Measurements from ENCODE around the gene EHMT1.

Gene EHMT1

DNA sequence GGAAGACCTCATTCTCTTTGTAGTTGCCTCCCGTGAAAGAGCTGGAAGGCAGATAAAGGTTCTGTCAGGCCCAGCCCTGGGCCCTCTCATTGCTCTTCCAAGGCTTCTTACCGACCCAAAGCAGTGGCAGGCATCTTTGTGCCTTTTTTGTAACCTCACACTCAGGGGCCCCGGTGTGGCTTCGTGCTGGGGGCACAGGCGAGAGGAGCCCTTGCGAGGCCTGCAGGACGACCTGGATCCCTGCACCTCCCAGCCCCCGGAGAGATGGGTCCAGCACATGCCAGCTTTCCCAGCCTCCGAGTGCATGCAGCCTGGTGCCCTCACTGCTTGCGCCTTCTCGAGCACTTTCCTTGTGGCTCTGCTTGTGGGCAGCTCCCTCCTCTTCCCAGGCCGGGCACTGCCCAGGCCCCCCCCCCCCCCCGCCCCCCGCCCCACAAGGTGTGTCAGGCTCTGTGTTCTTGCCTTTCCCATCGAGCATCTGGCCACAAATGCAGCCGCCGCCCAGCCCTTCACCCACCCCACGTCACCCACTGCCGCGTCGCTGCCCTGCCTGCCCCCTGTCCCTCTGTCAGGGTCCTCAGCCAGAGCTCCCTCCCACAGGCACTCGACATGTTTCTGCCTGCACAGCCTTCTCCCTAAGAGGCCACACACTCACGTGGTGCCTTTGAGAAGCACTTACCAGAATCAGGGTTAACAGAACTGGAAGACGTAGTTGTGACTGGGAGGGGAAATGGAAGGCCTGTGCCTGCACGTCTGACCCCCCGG is 195.0 kb downstream of the EHMT1 start:
- DNase-seq = no peak

DNA sequence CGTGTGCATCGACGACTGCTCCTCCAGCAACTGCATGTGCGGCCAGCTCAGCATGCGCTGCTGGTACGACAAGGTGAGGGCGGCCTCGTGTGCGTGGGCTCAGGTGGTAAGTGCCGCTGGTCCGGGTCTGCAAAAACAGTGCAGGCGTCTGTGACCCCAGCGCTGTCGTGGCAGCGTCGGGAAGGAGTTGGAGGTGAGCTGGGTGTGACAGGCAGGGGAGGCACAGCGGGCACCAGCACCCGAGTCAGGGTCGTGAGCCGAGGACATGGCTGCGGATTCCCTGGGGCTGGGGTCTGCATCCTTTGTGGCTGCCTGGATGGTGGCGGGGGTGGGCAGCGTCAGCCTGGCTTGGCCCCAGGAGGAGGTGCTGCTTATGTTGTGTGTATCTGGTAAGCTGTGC is 195.6 kb downstream of the EHMT1 start:
- DNase-seq = no peak

DNA sequence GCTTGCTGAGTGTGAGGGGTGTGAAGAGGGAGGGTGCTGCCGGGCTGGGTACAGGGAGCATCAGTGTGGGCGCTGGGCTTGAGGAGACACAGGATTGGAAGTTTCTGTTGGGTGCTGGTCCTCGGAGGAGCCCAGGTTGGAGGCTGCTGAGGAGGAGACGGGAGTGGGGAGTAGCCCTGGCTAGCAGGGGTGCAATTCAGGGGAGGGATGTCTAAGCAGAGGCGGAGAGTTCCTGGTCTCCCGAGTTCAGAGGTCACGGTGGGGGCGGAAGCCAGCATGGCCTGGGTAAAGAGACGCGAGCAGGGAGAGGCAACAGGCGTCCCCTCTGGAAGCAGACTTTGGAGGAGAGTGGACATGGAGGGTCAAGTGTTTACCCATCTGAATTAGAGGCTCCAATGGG is 196.0 kb downstream of the EHMT1 start:
- DNase-seq = no peak

DNA sequence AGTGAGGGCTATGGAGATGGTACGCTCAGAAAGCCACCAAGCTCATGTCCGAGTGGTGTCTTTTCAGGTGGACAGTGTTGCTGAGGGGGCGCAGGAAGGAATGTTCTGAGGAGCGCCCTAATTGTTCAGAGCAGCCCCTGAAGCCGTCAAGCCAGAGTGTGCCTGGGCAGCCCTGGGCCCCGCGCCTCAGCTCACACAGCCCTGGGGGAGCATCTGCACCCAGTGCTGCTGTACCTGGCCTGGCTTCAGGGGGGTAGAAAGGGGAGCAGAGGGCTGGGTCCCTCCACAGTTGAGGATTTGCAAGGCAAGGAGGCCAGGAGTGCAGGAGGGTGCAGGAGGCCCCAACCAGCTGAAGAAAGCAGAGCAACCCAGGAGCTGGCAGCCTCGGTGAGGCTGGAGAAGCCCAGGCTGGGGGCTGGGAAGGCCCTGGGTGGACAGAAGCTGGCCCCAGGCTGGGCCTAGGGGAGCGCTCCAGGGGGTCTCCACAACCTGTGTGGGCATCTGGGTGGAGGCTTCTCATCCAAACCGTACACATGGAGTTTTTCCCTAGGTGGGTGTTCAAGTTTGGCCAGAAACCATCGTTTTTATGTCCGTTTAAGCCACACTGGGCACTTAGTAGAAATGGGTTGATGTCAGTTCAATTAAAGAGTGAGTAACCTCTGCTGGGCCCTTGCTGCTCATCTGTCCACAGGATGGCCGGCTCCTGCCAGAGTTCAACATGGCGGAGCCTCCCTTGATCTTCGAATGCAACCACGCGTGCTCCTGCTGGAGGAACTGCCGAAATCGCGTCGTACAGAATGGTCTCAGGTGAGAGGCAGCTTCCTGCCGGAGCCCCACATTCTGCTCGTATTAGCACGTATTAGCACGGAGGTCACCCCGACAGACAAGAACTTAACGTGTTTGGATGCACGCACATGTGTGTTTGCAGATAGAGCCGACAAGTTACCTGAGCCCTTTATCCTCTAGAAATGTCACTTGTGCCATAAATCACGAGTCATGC is 196.8 kb downstream of the EHMT1 start:
- no peak for DNase-seq

DNA sequence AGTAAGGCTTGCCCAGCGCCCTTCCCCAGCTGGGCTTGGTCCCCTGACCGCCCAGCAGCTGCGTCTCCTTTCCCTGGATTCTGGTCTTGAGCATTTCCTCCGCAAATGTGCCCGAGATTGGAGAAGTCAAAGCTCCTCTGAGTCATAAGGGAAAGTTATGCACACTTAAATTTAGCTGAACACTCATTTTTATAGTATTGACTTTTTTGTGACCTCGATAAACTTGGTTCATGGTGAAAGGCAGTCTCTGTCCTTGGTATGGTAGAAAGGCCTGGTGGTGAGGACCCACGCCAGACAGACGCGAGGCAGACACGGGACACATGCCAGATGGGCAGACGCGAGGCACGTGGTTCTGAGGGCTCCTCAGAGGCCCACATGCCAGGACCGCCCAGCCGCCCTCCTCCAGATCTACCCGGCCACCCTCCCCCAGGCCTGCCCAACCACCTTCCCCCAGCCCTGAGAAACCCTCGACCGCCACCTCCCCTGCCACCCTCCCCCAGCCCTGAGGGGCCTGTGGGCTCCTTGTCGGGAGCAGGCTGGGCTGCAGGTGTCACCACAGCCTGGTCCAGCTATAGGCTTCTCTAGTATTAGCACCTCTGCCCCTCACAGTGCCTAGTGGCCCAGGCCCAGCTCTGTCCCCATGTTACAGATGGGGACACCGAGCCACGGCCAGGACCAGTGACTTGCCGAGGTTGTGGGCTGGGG is 197.9 kb downstream of the EHMT1 start:
- no peak for DNase-seq

DNA sequence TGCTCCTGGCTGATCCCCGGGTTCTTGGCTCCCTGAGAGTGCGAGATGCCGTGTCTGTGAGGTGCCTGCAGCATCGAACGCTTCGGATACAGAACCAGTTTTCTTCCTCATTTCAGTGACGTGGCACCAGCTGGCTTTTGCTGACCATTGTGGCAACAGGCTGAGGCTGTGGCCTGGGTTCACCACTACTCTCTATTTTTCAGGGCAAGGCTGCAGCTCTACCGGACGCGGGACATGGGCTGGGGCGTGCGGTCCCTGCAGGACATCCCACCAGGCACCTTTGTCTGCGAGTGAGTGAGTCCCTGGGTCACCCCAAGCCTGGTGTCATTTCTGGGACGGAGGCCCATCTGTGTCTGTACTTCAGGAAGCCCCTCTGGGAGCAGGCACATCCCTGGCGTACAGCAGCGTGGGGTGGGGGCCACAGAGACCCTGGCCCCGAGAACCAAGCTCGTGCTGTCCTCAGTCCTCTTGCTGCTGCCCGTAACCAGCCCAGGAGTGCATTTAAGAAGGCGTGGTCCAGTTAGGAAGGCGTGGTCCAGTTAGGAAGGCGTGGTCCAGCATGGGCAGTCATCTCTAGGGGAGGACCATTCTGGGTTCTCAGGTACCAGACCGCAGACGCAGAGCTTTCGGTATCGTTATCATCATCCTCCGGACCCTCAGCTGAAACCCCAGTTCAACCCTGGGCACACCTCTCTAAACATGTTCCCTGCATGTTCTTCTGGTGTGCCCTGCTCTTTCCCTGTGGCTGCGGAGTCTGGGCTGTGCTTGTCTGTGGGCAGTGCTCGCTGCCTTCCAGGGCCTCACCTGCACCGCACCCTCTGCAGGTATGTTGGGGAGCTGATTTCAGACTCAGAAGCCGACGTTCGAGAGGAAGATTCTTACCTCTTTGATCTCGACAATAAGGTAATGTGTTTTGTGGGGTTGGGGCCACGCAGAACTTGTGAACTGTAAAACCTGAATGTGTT is 198.7 kb downstream of the EHMT1 start:
- DNase-seq = no peak

DNA sequence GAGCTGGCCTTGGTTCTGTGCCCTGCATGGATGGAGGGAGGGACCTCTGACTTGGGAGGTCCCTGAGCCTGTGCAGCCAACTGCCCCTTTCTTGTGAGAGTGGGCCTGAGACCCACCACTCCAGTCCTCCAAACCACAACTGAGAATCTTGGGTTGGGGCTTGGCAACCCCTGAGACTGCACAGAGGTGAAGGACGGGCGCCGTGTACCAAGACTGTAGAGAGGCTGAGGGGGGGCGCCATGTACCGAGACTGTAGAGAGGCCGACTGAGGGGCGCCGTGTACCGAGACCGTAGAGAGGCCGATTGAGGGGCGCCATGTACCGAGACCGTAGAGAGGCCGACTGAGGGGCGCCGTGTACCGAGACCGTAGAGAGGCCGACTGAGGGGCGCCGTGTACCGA is 199.5 kb downstream of the EHMT1 start:
- no peak for DNase-seq

DNA sequence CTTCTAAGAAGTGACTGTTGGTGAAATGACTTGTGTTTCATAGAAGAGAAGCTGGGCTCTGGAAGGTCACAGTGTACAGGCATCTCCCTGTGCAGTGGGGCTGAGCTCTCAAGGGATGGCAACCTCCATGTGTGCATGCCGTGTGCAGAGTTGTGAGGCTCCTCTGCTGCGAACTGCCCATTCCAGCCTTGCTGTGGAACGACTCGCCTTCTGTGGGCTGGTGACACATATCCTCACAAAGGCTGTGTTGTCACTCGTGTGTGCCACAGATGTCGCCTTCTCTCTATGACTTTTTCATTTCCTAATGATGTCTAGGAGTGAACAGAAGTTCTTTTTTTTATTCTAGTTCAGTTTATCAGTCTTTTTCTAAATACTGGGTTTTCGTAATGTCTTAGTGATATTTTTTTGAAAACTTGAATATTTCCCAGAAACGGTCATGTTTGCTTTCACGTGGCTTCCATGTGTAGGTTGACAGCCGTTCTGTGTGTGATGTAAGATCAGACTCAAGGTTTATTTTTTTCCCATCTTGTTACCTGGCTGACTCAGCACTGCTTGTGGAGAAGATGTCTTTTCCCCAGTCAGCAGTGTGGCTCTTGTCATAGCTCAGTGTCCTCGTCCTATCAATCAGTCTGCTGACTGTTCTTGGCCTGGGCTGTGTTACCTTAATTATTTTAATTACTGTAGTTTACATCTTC is 201.5 kb downstream of the EHMT1 start:
- no peak for DNase-seq

DNA sequence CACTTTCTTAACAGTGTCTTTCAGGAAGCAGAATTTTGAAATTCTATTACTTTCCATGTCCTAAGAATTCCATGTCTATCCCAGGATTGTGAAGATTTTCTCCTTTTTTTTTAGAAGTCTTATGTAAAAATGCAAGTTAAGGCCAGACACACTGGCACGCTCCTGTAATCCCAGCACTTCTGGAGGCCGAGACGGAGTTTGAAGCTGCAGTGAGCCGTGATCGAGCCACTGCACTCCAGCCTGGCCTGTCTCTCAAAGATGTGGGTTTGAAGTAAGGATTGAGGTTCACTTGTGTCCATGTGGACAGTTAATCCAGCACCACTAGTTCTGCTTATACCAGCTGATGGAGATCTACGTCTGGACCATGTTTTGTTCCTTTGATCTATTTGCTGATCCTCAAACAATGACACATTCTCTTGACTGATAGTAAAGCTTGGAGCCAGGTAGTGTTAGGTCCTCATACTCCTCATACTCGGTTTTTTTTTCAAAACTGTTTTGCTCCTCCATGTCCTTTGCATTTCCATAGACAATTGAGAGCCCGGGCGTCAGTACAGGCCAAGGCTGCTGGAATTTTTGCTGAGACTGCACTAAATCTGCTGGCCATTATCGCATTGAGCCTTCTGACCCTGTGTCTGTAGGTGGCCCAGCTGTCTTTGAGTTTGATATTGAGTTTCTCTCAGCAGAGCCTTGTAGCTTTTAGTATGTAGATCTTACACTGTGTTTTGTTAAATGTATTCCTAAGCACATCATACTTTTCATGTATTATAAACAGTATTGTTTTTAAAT is 205.4 kb downstream of the EHMT1 start:
- no peak for DNase-seq

DNA sequence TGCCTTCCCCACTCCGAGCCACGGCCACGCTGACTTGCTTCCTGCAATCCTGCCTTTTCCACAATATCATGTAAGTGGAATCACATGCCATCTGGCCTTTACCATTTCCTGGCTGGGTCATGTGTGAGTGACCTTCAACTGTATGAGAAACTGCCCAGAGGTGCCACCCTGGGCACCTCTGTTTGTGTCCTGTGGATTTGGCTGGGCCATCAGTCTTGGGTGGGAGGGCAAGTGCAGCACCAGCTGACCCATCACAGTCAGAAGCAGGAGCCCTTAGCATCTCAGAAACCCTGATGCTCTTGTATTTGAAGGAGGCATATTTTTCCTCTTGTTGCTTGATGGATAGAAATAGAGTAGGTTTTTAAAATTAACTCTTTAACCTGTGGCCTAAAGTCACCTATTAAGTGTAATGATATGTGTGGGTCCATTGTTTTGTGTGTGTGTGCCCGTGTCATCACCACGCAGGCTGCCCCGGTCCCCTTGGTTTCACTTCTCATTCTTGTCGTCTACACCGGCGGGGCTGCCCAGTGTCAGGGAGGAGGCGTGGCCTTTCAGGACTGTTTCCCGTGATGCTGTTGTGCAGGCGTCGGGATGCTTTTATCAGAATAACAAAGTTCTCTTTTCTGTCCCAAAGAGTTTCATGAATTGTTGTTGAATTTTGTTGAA is 206.7 kb downstream of the EHMT1 start:
- DNase-seq = no peak

DNA sequence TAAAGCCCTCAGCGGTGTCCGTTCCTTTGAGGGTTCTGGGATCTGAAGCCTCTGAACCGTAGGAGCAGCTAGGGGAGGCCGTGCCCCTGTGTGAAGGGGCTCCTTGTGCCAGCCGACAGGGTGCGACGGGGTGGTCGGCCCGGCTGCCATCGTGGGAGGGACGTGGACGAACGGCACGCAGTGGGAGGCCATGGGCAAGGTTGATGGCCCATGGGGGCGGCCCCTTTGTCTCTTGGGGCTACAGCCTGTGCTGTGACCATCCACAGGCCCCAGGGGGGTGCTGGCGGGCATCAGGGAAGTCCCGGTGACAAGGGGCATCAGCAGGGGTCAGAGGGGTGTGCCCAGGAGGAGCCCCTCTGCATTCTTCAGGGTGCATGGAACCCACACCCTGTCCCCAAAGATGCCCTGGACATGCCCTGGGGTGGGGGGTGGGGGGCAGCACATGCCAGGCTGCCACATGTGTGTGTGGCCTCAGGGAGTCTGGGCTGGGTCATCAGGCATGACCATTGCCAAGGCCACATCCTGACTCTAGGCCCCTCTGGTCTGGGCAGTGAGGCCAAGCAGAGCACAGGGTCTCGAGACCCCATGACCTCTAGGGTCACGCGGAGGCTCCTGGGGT is 209.2 kb downstream of the EHMT1 start:
- DNase-seq = no peak

DNA sequence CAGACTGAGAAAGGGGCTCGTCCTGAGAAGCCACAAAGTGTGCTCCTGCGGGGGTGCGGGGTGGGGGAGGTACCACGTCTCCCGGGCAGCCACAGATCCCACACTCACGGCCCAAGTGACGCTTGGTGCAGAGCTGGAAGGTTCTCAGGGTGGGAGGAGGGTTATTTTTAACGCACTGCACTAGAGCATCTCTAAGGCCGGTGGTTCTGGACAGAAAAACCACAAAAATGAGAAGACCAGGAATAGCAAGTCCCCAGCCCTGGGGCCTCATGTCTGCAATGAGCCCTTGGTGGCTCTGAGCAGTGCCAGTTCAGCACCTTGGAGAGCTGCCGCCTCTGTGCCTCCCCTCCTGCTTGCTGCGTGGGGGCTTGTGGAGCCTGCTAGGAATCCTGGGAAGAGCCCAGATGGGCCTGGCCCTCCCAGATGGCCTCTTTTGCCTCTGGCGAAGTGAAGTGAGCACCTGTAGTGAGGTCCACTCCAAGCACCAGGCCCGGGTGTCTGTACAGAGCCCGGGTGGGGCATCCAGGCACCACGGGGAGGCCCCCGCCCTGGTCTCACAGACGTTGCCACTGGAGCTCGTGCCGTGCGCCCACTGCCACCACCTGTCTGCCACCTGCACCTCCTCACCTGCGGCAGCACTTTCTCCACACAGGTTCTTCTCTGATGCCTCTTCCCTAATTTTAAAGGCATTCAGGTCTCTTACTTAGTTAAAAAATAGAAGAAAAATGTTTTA is 209.9 kb downstream of the EHMT1 start:
- DNase-seq = no peak

DNA sequence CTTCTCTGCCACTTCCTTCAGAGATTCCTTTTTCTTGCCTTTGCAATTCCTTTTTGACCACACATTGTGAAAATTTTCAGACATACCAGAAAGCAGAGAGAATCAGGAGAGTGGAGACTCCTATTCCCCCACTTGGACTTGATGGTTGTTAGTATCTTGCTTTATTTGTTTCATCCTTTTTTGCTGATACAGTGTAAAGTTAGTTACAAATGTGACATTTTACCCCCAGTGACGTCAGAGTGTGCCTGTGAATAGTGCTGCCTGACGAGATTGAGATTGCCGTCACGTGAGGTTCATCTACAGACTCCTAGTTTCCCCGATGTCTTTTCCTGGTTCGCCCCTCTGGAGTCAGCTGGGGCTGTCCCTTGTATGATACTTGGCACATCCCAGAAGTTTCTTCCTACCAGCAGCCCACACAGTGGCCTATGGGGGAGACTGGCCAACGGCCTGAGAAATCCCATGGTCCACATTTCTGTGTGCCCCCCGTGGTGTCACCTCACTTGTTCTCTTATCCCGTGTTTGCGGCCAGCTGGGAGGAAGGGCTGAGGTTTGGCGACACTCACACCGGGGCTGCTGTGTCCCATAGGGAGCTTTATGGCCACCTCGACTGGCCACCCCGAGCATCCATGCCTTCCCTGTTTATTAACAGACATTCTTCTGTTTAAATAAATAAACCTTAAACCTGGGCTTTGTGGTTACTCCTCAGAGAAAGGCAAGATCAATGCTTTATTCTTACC is 210.6 kb downstream of the EHMT1 start:
- no peak for DNase-seq

DNA sequence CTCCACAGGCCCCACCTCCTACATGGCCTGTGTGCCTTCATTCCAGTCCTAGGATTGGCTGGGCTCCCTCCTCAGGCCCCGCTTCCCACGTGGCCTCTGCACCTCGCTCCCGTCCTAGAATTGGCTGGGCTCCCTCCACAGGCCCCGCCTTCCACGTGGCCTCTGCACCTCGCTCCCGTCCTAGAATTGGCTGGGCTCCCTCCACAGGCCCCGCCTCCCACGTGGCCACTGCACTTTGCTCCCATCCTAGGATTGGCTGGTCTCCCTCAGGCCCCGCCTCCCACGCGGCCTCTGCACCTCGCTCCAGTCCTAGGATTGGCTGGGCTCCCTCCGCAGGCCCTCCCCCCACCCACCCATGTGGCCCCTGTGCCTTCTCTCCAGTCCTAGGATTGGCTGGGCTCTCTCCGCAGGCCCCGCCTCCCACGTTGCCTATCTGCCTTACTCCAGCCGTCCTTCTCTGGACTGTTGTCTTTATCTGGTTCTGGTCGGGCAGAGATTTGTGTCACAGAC is 213.4 kb downstream of the EHMT1 start:
- no peak for DNase-seq

DNA sequence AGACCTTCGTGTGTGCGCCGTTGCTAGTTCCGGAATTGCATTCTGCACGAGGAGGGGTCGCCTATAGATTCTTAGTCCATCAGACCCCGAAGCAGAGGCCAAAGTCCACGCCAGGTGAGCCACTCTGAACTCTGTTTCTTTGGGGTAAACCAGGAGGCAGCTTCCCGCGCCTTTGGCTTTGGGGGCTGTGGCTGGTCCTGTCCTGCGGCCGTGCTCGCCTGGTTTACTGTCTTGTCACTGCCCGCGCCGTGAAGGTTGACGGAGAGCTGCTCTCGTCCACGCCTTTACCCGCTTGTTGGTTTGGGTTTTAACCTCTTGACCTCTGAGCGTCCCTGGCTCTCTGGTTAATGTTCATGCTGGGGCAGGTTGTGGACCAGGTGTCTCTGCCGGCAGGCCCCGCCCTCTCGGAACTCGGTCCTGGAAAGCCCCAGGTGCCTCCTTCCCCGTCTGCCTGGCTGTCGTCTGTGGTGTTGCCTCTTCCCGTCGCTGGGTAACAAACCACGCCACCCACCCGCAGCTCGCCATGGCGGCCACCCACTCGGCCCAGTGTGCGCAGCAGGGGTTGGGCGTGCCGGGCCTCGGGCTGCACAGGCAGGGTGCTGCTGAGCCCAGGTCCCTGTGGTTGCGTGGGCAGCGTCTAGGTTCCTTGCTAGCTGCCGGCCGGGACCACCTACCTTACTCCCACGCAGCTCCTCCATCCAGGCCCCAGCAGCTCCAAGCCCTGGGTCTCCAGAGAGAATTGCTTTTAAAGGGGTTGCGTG is 214.2 kb downstream of the EHMT1 start:
- no peak for DNase-seq

DNA sequence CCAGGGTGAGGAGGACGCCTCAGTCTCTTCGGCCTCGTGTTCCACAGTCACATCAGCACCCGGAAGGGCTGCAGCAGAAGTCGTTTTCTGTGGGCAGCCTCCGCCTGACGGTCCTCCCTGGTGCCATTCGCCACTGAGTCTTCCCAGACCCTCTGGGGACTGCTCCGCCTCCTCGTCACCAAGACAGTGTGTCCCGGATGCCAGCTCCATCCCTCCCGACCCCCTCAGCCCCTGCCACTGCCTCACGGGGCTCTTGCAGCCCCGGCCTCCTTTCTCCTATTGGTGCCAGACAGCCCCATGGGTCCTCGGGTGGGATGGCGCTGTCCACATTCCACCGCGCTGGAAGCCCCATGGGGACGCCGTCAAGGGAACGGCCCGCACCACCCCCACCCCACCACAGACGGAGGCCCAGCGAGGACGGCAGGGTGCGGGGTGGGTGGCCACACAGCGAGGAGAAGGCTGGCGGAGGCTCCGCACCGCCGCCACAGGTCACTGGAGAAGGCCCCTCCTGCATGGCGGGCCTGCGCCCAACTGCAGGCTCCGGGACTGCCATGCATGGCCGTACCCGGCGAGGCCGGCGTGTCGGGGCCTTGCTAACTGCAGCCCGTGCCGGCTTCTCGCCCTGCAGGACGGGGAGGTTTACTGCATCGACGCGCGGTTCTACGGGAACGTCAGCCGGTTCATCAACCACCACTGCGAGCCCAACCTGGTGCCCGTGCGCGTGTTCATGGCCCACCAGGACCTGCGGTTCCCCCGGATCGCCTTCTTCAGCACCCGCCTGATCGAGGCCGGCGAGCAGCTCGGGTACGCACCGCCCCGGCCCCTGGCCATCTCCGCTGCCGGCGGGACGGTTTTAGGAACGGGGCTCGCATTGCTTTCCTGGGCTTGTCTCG is 215.2 kb downstream of the EHMT1 start:
- DNase-seq = no peak

Data from NCI-H774 (cell line).